Panc1 (cell line): ENCODE results near the gene CRB2.

Experiments
- SIN3A ChIP-seq: IDR thresholded peaks from 2 replicates; pipeline ENCODE4 v1.6.1; 2012; ENCODE audit warnings: low read depth, mild to moderate bottlenecking, low read length, moderate library complexity, borderline replicate concordance; ENCODE audit not compliant: insufficient read depth
- TF ChIP-seq, protein P1 (sequence below): fragments of 450-650 bp; IDR thresholded peaks from 2 replicates; pipeline ENCODE4 v1.5.1; 2017; ENCODE audit warnings: mild to moderate bottlenecking

GRCh38 chr9:123370108-123370507 is 14.1 kb downstream of the CRB2 start:
- TF ChIP-seq, protein P1, sequence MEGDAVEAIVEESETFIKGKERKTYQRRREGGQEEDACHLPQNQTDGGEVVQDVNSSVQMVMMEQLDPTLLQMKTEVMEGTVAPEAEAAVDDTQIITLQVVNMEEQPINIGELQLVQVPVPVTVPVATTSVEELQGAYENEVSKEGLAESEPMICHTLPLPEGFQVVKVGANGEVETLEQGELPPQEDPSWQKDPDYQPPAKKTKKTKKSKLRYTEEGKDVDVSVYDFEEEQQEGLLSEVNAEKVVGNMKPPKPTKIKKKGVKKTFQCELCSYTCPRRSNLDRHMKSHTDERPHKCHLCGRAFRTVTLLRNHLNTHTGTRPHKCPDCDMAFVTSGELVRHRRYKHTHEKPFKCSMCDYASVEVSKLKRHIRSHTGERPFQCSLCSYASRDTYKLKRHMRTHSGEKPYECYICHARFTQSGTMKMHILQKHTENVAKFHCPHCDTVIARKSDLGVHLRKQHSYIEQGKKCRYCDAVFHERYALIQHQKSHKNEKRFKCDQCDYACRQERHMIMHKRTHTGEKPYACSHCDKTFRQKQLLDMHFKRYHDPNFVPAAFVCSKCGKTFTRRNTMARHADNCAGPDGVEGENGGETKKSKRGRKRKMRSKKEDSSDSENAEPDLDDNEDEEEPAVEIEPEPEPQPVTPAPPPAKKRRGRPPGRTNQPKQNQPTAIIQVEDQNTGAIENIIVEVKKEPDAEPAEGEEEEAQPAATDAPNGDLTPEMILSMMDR, result no peak
- TF ChIP-seq SIN3A, result no peak
